SJSA1 (cell line): Measurements from ENCODE around the gene STYXL1. TPM values are rescaled to one million over a fixed set of nuclear protein-coding genes. Genes with fewer than 3 reads are reported as not detected.

ENCODE experiments used
- DNase-seq, 2 experiments: peaks; one replicate each; pipeline ENCODE4 v3.0.0-alpha.2; 2015 to 2020; ENCODE audit warnings: low spot score in 2 of 2, low read depth in 1 of 2
- H3K27ac ChIP-seq: fragments of 250-450 bp; sonication (Bioruptor Pico); 2 replicates; pipeline ENCODE4 v1.5.1; 2020; ENCODE audit warnings: mild to moderate bottlenecking, moderate library complexity
- H3K27me3 ChIP-seq: fragments of 250-450 bp; sonication (Bioruptor Pico); replicated peaks from 2 replicates; pipeline ENCODE4 v1.5.1; 2020; ENCODE audit warnings: mild to moderate bottlenecking, moderate library complexity
- H3K36me3 ChIP-seq: fragments of 250-450 bp; sonication (Bioruptor Pico); 2 replicates; pipeline ENCODE4 v1.5.1; 2020; ENCODE audit warnings: mild to moderate bottlenecking
- H3K4me1 ChIP-seq: fragments of 250-450 bp; sonication (Bioruptor Pico); replicated peaks from 2 replicates; pipeline ENCODE4 v1.6.1; 2021; ENCODE audit warnings: mild to moderate bottlenecking
- H3K4me3 ChIP-seq: fragments of 250-450 bp; sonication (Bioruptor Pico); 2 replicates; pipeline ENCODE4 v1.5.1; 2020; ENCODE audit warnings: mild to moderate bottlenecking
- H3K9me3 ChIP-seq: fragments of 250-450 bp; sonication (Bioruptor Pico); replicated peaks from 2 replicates; pipeline ENCODE4 v1.5.1; 2020; ENCODE audit warnings: mild to moderate bottlenecking
- total RNA-seq: library from RNA; depleted of rRNA; stranded (reverse); fragments of >200 nt; shearing (Covaris generic); gene quantifications from 2 replicates; pipeline ENCODE4 v1.2.3, GENCODE V29; 2014

Gene STYXL1
- total RNA-seq, 1 experiment from 2014 or later = 78.4 TPM

GRCh38 chr7:75980430-75981202, 67.2 kb downstream of the STYXL1 start:
- H3K36me3 ChIP-seq = peaks cover 93% of the 10 kb centered on the region

GRCh38 chr7:75979759-75980429, 67.9 kb downstream of the STYXL1 start:
- H3K27me3 ChIP-seq = no peaks in the 10 kb centered on the region
- H3K9me3 ChIP-seq = no peaks in the 10 kb centered on the region
- H3K27ac ChIP-seq = no peak overlapping the region
- peaks cover 90% of the 10 kb centered on the region for H3K36me3 ChIP-seq
- peaks cover 11% of the 10 kb centered on the region for H3K4me1 ChIP-seq
- DNase-seq = no peak
- no peak overlapping the region for H3K4me3 ChIP-seq

More at GRCh38 chr7:75980430-75981202, 67.2 kb downstream of the STYXL1 start:
- Histone ChIP-seq H3K27me3 (no peaks in the 10 kb centered on the region), H3K4me3 (no peak overlapping the region), H3K4me1 (peaks cover 11% of the 10 kb centered on the region), H3K27ac (no peak overlapping the region), H3K9me3 (no peaks in the 10 kb centered on the region)
- DNase-seq = no peak

GRCh38 chr7:75977743-75978142, 70.1 kb downstream of the STYXL1 start:
- no peaks in the 10 kb centered on the region for H3K9me3 ChIP-seq
- no peak overlapping the region for H3K4me3 ChIP-seq
- H3K4me1 ChIP-seq = peaks cover 9% of the 10 kb centered on the region
- peaks cover 78% of the 10 kb centered on the region for H3K36me3 ChIP-seq
- H3K27ac ChIP-seq = no peak overlapping the region
- no peaks in the 10 kb centered on the region for H3K27me3 ChIP-seq
- no peak for DNase-seq

GRCh38 chr7:75971961-75972763, 75.6 kb downstream of the STYXL1 start:
- Histone ChIP-seq H3K4me1 (peaks cover 25% of the 10 kb centered on the region), H3K9me3 (no peaks in the 10 kb centered on the region), H3K4me3 (no peak overlapping the region), H3K27me3 (no peaks in the 10 kb centered on the region), H3K27ac (no peak overlapping the region), H3K36me3 (peaks cover 56% of the 10 kb centered on the region)
- DNase-seq = no peak

- no peaks in the 10 kb centered on the region for H3K9me3 ChIP-seq
- peaks cover 25% of the 10 kb centered on the region for H3K4me1 ChIP-seq
- peaks cover 58% of the 10 kb centered on the region for H3K36me3 ChIP-seq
- no peak for DNase-seq
- H3K27ac ChIP-seq = no peak overlapping the region
- no peak overlapping the region for H3K4me3 ChIP-seq
- no peaks in the 10 kb centered on the region for H3K27me3 ChIP-seq
Measured at GRCh38 chr7:75971309-75971960, 76.4 kb downstream of the STYXL1 start.

- peak overlapping the region; percentile 74 for H3K27ac ChIP-seq
- peaks cover 66% of the 10 kb centered on the region for H3K36me3 ChIP-seq
- H3K4me3 ChIP-seq = no peak overlapping the region
- DNase-seq = peak; percentile 84 to 87
- H3K4me1 ChIP-seq = peaks cover 25% of the 10 kb centered on the region
- no peaks in the 10 kb centered on the region for H3K9me3 ChIP-seq
- no peaks in the 10 kb centered on the region for H3K27me3 ChIP-seq
Measured at GRCh38 chr7:75969704-75970498, 77.9 kb downstream of the STYXL1 start.

GRCh38 chr7:75969182-75969581, 78.6 kb downstream of the STYXL1 start:
- Histone ChIP-seq H3K27me3 (no peaks in the 10 kb centered on the region), H3K9me3 (no peaks in the 10 kb centered on the region), H3K27ac (peak overlapping the region; percentile 74), H3K4me1 (peaks cover 25% of the 10 kb centered on the region), H3K36me3 (peaks cover 69% of the 10 kb centered on the region), H3K4me3 (no peak overlapping the region)
- no peak for DNase-seq

GRCh38 chr7:75968561-75969001, 79.2 kb downstream of the STYXL1 start:
- Histone ChIP-seq H3K4me1 (peaks cover 25% of the 10 kb centered on the region), H3K36me3 (peaks cover 67% of the 10 kb centered on the region), H3K4me3 (no peak overlapping the region), H3K27ac (no peak overlapping the region; the same call in 1 of the 2 replicates), H3K27me3 (no peaks in the 10 kb centered on the region), H3K9me3 (no peaks in the 10 kb centered on the region)
- no peak for DNase-seq

GRCh38 chr7:75968012-75968411, 79.8 kb downstream of the STYXL1 start:
- H3K9me3 ChIP-seq = no peaks in the 10 kb centered on the region
- peaks cover 25% of the 10 kb centered on the region for H3K4me1 ChIP-seq
- no peak overlapping the region for H3K27ac ChIP-seq
- DNase-seq = no peak
- no peak overlapping the region for H3K4me3 ChIP-seq
- H3K36me3 ChIP-seq = peaks cover 70% of the 10 kb centered on the region
- no peaks in the 10 kb centered on the region for H3K27me3 ChIP-seq

- H3K9me3 ChIP-seq = no peaks in the 10 kb centered on the region
- no peak overlapping the region for H3K27ac ChIP-seq
- no peaks in the 10 kb centered on the region for H3K27me3 ChIP-seq
- no peak overlapping the region for H3K4me3 ChIP-seq
- peaks cover 25% of the 10 kb centered on the region for H3K4me1 ChIP-seq
- no peak for DNase-seq
- peaks cover 70% of the 10 kb centered on the region for H3K36me3 ChIP-seq
Measured at GRCh38 chr7:75967487-75967997, 80.3 kb downstream of the STYXL1 start.

GRCh38 chr7:75967055-75967454, 80.7 kb downstream of the STYXL1 start:
- Histone ChIP-seq H3K4me1 (peaks cover 25% of the 10 kb centered on the region), H3K36me3 (peaks cover 66% of the 10 kb centered on the region), H3K4me3 (no peak overlapping the region), H3K27me3 (no peaks in the 10 kb centered on the region), H3K9me3 (no peaks in the 10 kb centered on the region), H3K27ac (no peak overlapping the region)
- no peak for DNase-seq

- H3K27me3 ChIP-seq = no peaks in the 10 kb centered on the region
- H3K9me3 ChIP-seq = no peaks in the 10 kb centered on the region
- peaks cover 25% of the 10 kb centered on the region for H3K4me1 ChIP-seq
- no peak for DNase-seq
- peaks cover 66% of the 10 kb centered on the region for H3K36me3 ChIP-seq
- no peak overlapping the region for H3K27ac ChIP-seq
- no peak overlapping the region for H3K4me3 ChIP-seq
Measured at GRCh38 chr7:75966190-75966961, 81.4 kb downstream of the STYXL1 start.
